NCI-H524 treated with DMSO at 0.1 percent for 48 hours (cell line): Measurements from ENCODE around the gene SELENOT.
"Not testable (repeated sequence)": the region's sequence is repeated elsewhere in the genome, so short reads cannot be mapped to it uniquely, and the experiment has no call there.

ENCODE experiments used
- DNase-seq: peaks from one replicate; lab custom pipeline; 2025; lab: John Stamatoyannopoulos, UW

Gene SELENOT

GRCh38 chr3:150607267-150608065, 4.3 kb downstream of the SELENOT start:
- no peak for DNase-seq

- no peak for DNase-seq
These were observed 6.9 kb downstream of the SELENOT start for GRCh38 chr3:150609988-150610387.

- DNase-seq: no peak
These were observed 7.7 kb downstream of the SELENOT start for GRCh38 chr3:150610785-150611184.

GRCh38 chr3:150611666-150612065, 8.5 kb downstream of the SELENOT start:
- DNase-seq: no peak

- no peak for DNase-seq
These were observed 9.4 kb downstream of the SELENOT start for GRCh38 chr3:150612494-150612893.

GRCh38 chr3:150613034-150613433, 9.9 kb downstream of the SELENOT start:
- DNase-seq: no peak

- DNase-seq: no peak
These were observed 10.8 kb downstream of the SELENOT start for GRCh38 chr3:150613709-150614480.

- DNase-seq: no peak
These were observed 17.0 kb downstream of the SELENOT start for GRCh38 chr3:150620002-150620689.

- not testable (repeated sequence) for DNase-seq
These were observed 19.8 kb downstream of the SELENOT start for GRCh38 chr3:150622955-150623354.

- no peak for DNase-seq
These were observed 20.8 kb downstream of the SELENOT start for GRCh38 chr3:150623945-150624344.

- DNase-seq: no peak
These were observed 23.2 kb downstream of the SELENOT start for GRCh38 chr3:150626148-150626930.

- DNase-seq: no peak
These were observed 24.4 kb downstream of the SELENOT start for GRCh38 chr3:150627557-150627956.

- DNase-seq: no peak
These were observed 28.5 kb downstream of the SELENOT start for GRCh38 chr3:150631515-150632221.

GRCh38 chr3:150635076-150635475, 32.0 kb downstream of the SELENOT start:
- DNase-seq: peak; percentile 13

GRCh38 chr3:150635526-150635925, 32.4 kb downstream of the SELENOT start:
- DNase-seq: no peak

GRCh38 chr3:150636258-150636657, 33.1 kb downstream of the SELENOT start:
- DNase-seq: no peak

GRCh38 chr3:150639262-150639661, 36.1 kb downstream of the SELENOT start:
- no peak for DNase-seq

GRCh38 chr3:150640256-150640655, 37.1 kb downstream of the SELENOT start:
- no peak for DNase-seq

- DNase-seq: no peak
These were observed 50.0 kb downstream of the SELENOT start for GRCh38 chr3:150653110-150653561.

- no peak for DNase-seq
These were observed 53.2 kb downstream of the SELENOT start for GRCh38 chr3:150656316-150656715.
